ENCODE measurements around the gene PERP. TPM values are rescaled to one million over a fixed set of nuclear protein-coding genes. Genes with fewer than 3 reads are reported as not detected.

PERP gene
- total and polyA plus RNA-seq, 2 donors (not counting 1 experiment from before 2014, with no cell fraction given) = 0.22 to 0.30 TPM

DNA sequence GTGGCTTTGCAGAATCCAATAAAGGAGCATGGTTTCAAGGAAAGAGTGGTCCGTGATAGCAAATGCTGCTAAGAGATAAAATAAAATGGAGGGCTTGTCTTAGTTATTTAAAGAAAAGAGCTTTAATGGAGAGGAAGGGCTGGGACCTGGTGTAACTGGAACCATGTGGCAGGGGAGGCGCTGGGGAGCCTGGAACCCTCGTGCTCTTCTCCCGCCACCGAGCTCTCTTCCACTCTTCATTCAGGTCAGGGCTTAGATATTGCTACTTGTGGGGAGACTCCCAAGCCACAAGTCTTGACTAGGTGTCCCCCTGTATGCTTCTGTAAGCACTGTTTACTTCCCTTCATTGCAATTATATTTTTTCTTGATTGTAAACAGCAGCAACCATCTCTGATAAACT is 39.3 kb upstream of the PERP start:
- H3K4me1 Mint-ChIP-seq = peaks cover 5% of the 10 kb centered on the region
- no peak overlapping the region for H3K27ac Mint-ChIP-seq
- peaks cover 0 to 3% (median 0%) of the 10 kb centered on the region in 3 donors for H3K9me3 ChIP-seq (ENCODE audit: control extremely low read depth in 1 of 3, control insufficient read depth in 2 of 3, insufficient read depth in 1 of 3, low read length in 2 of 3)
- H3K4me2 ChIP-seq (replicated peaks; ENCODE audit: low read depth, low read length, poor library complexity, severe bottlenecking) = no peak overlapping the region
- H3K79me2 ChIP-seq (ENCODE audit: control insufficient read depth, insufficient read depth, low read length) = no peaks in the 10 kb centered on the region
- DNase-seq = no peak
- 89% methylated on average over 3 of the region's 5 CpGs for WGBS (ENCODE audit: insufficient coverage)
- H3K4me1 ChIP-seq (ENCODE audit: control insufficient read depth in 2 of 2, insufficient read depth in 2 of 2, low read length in 2 of 2) = peaks cover 0 to 3% of the 10 kb centered on the region in 2 donors
- peaks cover 2% of the 10 kb centered on the region for H3K9me3 Mint-ChIP-seq (ENCODE audit: insufficient read depth)
- no peaks in the 10 kb centered on the region for H4K20me1 ChIP-seq (ENCODE audit: control insufficient read depth, insufficient read depth, low read length, poor library complexity, severe bottlenecking)
- ChIA-PET CTCF (interaction anchor here (1.0 kb wide), 1 partner anchor 1118 kb away, joined by 3 read pairs; no protein-coding TSS in a partner anchor), POLR2A (no interaction called here)
- no peak overlapping the region for H3K9ac ChIP-seq (ENCODE audit: low read length)
- intact Hi-C loops (cut with micrococcal nuclease) = no loop called here
- no peaks in the 10 kb centered on the region for H3K36me3 ChIP-seq (replicated peaks in 1 of 2; ENCODE audit: control extremely low read depth in 1 of 2, control insufficient read depth in 1 of 2, extremely low read depth in 1 of 2, insufficient read depth in 2 of 2, low read length in 1 of 2)
- H3K4me3 ChIP-seq (ENCODE audit: control extremely low read depth in 1 of 5, extremely low read depth in 1 of 5, insufficient read depth in 1 of 5, low read depth in 2 of 5, low read length in 4 of 5) = no peak overlapping the region
- no peak overlapping the region for H3K27ac ChIP-seq (ENCODE audit: low read length in 2 of 2)
- H3K27me3 Mint-ChIP-seq = peaks cover 28% of the 10 kb centered on the region
- H3K4me3 Mint-ChIP-seq = no peak overlapping the region
- H2AFZ ChIP-seq (ENCODE audit: insufficient read depth, low read depth, low read length, poor library complexity, severe bottlenecking) = no peak overlapping the region
- no peak for TF ChIP-seq EZH2 (IDR thresholded peaks at IDR 0.05; ENCODE audit: borderline replicate concordance, insufficient read depth, low read depth, low read length, poor library complexity, severe bottlenecking)
- TF ChIP-seq, protein P1, sequence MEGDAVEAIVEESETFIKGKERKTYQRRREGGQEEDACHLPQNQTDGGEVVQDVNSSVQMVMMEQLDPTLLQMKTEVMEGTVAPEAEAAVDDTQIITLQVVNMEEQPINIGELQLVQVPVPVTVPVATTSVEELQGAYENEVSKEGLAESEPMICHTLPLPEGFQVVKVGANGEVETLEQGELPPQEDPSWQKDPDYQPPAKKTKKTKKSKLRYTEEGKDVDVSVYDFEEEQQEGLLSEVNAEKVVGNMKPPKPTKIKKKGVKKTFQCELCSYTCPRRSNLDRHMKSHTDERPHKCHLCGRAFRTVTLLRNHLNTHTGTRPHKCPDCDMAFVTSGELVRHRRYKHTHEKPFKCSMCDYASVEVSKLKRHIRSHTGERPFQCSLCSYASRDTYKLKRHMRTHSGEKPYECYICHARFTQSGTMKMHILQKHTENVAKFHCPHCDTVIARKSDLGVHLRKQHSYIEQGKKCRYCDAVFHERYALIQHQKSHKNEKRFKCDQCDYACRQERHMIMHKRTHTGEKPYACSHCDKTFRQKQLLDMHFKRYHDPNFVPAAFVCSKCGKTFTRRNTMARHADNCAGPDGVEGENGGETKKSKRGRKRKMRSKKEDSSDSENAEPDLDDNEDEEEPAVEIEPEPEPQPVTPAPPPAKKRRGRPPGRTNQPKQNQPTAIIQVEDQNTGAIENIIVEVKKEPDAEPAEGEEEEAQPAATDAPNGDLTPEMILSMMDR (IDR thresholded peaks at IDR 0.05) = no peak
- peaks cover 0 to 5% (median 2%) of the 10 kb centered on the region in 4 experiments for H3K27me3 ChIP-seq (replicated peaks in 1 of 4; ENCODE audit: control extremely low read depth in 1 of 4, control insufficient read depth in 3 of 4, insufficient read depth in 4 of 4, low read length in 3 of 4)
- ATAC-seq (ENCODE audit: low read depth) = no peak

DNA sequence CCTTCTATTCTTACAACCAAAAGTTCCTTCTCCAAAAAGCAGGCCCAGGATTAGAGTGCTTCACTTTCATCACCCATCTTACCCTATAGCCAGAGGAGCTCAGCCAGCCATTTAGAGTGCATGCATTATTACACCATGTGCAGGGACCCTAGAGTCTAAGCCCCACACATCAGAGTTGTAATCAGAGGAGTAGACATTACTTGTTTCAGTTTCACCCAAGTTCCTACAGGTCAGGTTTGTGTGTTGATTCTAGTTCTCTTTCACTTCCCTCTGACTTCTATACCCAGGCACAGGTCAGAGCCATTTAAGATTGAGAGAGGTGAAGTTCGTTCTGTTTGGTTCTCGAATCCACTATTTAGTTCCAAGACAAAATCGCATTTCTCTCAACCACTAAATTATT is 38.2 kb upstream of the PERP start:
- Histone ChIP-seq H3K9me3 (ENCODE audit: control extremely low read depth in 1 of 3, control insufficient read depth in 2 of 3, insufficient read depth in 1 of 3, low read length in 2 of 3) (peaks cover 0 to 3% (median 0%) of the 10 kb centered on the region in 3 donors), H3K79me2 (ENCODE audit: control insufficient read depth, insufficient read depth, low read length) (no peaks in the 10 kb centered on the region), H3K9ac (ENCODE audit: low read length) (no peak overlapping the region), H3K4me1 (ENCODE audit: control insufficient read depth in 2 of 2, insufficient read depth in 2 of 2, low read length in 2 of 2) (peaks cover 0 to 3% of the 10 kb centered on the region in 2 donors), H4K20me1 (ENCODE audit: control insufficient read depth, insufficient read depth, low read length, poor library complexity, severe bottlenecking) (no peaks in the 10 kb centered on the region), H3K4me2 (replicated peaks; ENCODE audit: low read depth, low read length, poor library complexity, severe bottlenecking) (peak overlapping the region; percentile 4), H3K27ac (ENCODE audit: low read length in 2 of 2) (no peak overlapping the region), H3K27me3 (replicated peaks in 1 of 4; ENCODE audit: control extremely low read depth in 1 of 4, control insufficient read depth in 3 of 4, insufficient read depth in 4 of 4, low read length in 3 of 4) (peaks cover 0 to 9% (median 2%) of the 10 kb centered on the region in 4 experiments), H2AFZ (ENCODE audit: insufficient read depth, low read depth, low read length, poor library complexity, severe bottlenecking) (no peak overlapping the region), H3K4me3 (ENCODE audit: control extremely low read depth in 1 of 5, extremely low read depth in 1 of 5, insufficient read depth in 1 of 5, low read depth in 2 of 5, low read length in 4 of 5) (no peak overlapping the region), H3K36me3 (replicated peaks in 1 of 2; ENCODE audit: control extremely low read depth in 1 of 2, control insufficient read depth in 1 of 2, extremely low read depth in 1 of 2, insufficient read depth in 2 of 2, low read length in 1 of 2) (no peaks in the 10 kb centered on the region)
- intact Hi-C loops (cut with micrococcal nuclease) = no loop called here
- no peak overlapping the region for H3K27ac Mint-ChIP-seq
- no peak overlapping the region for H3K4me3 Mint-ChIP-seq
- TF ChIP-seq, protein P1 (IDR thresholded peaks at IDR 0.05) = no peak
- TF ChIP-seq EZH2 (IDR thresholded peaks at IDR 0.05; ENCODE audit: borderline replicate concordance, insufficient read depth, low read depth, low read length, poor library complexity, severe bottlenecking) = no peak
- ChIA-PET POLR2A (no interaction called here), CTCF (interaction anchor here (1.0 kb wide), 1 partner anchor 1119 kb away, joined by 3 read pairs; no protein-coding TSS in a partner anchor)
- WGBS (ENCODE audit: insufficient coverage) = no CpG with 5 or more reads among the region's 3 CpGs
- peaks cover 5% of the 10 kb centered on the region for H3K4me1 Mint-ChIP-seq
- H3K9me3 Mint-ChIP-seq (ENCODE audit: insufficient read depth) = peaks cover 2% of the 10 kb centered on the region
- DNase-seq = no peak
- peaks cover 30% of the 10 kb centered on the region for H3K27me3 Mint-ChIP-seq
- no peak for ATAC-seq (ENCODE audit: low read depth)
